Vagina (tissue), 2 donors: ENCODE results near the gene SHLD1.

Source experiments
- POLR2A ChIP-seq, 2 donors: fragments of 450-650 bp; IDR thresholded peaks; one replicate each; pipeline ENCODE4 v1.6.1; 2017; ENCODE audit warnings: antibody characterized with exemption in 2 of 2, mild to moderate bottlenecking in 2 of 2, moderate library complexity in 2 of 2
- TF ChIP-seq, protein P1 (sequence below), 3 experiments: fragments of 450-650 bp in 2 of 3; fragments of 200-600 bp in 1 of 3; sonication (generic) in 1 of 3; IDR thresholded peaks; one replicate each; pipeline ENCODE4 v1.5.1; 2017 to 2019; ENCODE audit warnings: antibody characterized with exemption in 3 of 3, mild to moderate bottlenecking in 2 of 3, moderate library complexity in 2 of 3

DNA sequence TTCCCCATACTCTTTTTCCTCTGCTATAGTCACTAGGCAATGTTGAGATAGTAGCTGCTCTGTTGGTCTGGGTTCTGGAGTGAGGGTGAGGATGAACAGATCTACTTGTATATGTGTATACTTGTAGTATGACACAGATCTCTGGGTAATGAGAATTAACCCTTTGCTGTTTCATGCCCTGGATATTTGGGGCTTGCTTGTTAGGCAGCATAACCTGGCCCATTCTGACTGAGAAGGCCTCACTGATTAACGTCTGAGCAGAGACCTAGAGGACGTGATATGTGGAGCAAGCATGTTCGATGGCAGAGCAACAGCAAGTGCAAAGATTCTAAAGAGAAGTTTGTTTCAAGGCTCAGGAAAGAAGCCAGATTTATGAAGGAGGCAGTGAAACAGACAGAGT is 105.7 kb downstream of the SHLD1 start:
- no peak for TF ChIP-seq POLR2A (IDR thresholded peaks at IDR 0.05)
- TF ChIP-seq, protein P1, sequence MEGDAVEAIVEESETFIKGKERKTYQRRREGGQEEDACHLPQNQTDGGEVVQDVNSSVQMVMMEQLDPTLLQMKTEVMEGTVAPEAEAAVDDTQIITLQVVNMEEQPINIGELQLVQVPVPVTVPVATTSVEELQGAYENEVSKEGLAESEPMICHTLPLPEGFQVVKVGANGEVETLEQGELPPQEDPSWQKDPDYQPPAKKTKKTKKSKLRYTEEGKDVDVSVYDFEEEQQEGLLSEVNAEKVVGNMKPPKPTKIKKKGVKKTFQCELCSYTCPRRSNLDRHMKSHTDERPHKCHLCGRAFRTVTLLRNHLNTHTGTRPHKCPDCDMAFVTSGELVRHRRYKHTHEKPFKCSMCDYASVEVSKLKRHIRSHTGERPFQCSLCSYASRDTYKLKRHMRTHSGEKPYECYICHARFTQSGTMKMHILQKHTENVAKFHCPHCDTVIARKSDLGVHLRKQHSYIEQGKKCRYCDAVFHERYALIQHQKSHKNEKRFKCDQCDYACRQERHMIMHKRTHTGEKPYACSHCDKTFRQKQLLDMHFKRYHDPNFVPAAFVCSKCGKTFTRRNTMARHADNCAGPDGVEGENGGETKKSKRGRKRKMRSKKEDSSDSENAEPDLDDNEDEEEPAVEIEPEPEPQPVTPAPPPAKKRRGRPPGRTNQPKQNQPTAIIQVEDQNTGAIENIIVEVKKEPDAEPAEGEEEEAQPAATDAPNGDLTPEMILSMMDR (IDR thresholded peaks at IDR 0.05) = no peak
